Prostate gland (tissue), 2 donors: ENCODE data around the gene LCN12.

Experiments used
- CTCF ChIP-seq, 4 experiments: fragments of 200-600 bp in 2 of 4; fragments of 450-650 bp in 2 of 4; sonication (generic) in 2 of 4; IDR thresholded peaks; 1 replicate in 3 of 4; 2 replicates in 1 of 4; pipeline ENCODE4 v1.5.1; 2016 to 2019; ENCODE audit warnings: antibody characterized with exemption in 4 of 4, mild to moderate bottlenecking in 2 of 4, moderate library complexity in 2 of 4
- POLR2A ChIP-seq: fragments of 450-650 bp; IDR thresholded peaks from one replicate; pipeline ENCODE4 v1.6.1; 2016; ENCODE audit warnings: antibody characterized with exemption, mild to moderate bottlenecking
- POLR2AphosphoS5 ChIP-seq: sonication (generic); formaldehyde crosslinking; IDR thresholded peaks from one replicate; pipeline ENCODE4 v1.6.1; 2017; ENCODE audit warnings: antibody characterized with exemption

- TF ChIP-seq CTCF (IDR thresholded peaks at IDR 0.05) (no peak), POLR2AphosphoS5 (no peak), POLR2A (no peak)
Observed at GRCh38 chr9:136974817-136975535, 22.9 kb downstream of the LCN12 start.
